Tibial nerve (tissue), 4 donors: ENCODE measurements around the gene CHST7. TPM values are rescaled to one million over a fixed set of nuclear protein-coding genes. Genes with fewer than 3 reads are reported as not detected.
A peak's percentile ranks its signal among the peaks of the same experiment; 100 is the strongest.

Source experiments
- DNase-seq, 2 donors: peaks; one replicate each; pipeline ENCODE4 v3.0.0-alpha.2; 2019; ENCODE audit warnings: low spot score in 2 of 2
- H3K27ac ChIP-seq, 4 donors: fragments of 200-600 bp; sonication (generic) in 3 of 4; one replicate each; pipeline ENCODE4 v1.5.1; 2017 to 2019; ENCODE audit warnings: mild to moderate bottlenecking in 1 of 4
- H3K27me3 ChIP-seq, 2 donors: fragments of 200-600 bp; sonication (generic) in 1 of 2; one replicate each; pipeline versions ENCODE4 v1.5.1 to v1.6.0; 2017 to 2019
- H3K36me3 ChIP-seq, 3 donors: fragments of 200-600 bp; sonication (generic); one replicate each; pipeline ENCODE4 v1.5.1; 2018 to 2019
- H3K4me1 ChIP-seq, 4 donors: fragments of 200-600 bp; sonication (generic) in 3 of 4; one replicate each; pipeline ENCODE4 v1.5.1; 2017 to 2019
- H3K4me3 ChIP-seq, 4 donors: fragments of 200-600 bp; sonication (generic) in 3 of 4; one replicate each; pipeline ENCODE4 v1.5.1; 2017 to 2019; ENCODE audit warnings: mild to moderate bottlenecking in 1 of 4, moderate library complexity in 1 of 4
- H3K9me3 ChIP-seq, 4 donors: fragments of 200-600 bp; sonication (generic) in 3 of 4; one replicate each; pipeline ENCODE4 v1.5.1; 2017 to 2019
- CTCF ChIP-seq, 5 experiments: fragments of 200-600 bp in 3 of 5; fragments of 450-650 bp in 2 of 5; sonication (generic) in 3 of 5; IDR thresholded peaks; one replicate each; pipeline ENCODE4 v1.5.1; 2016 to 2019; ENCODE audit warnings: antibody characterized with exemption in 5 of 5, mild to moderate bottlenecking in 3 of 5, moderate library complexity in 2 of 5
- EP300 ChIP-seq, 2 donors: sonication (generic); formaldehyde crosslinking; IDR thresholded peaks; one replicate each; pipeline ENCODE4 v1.6.1; 2017; ENCODE audit warnings: antibody characterized with exemption in 2 of 2, mild to moderate bottlenecking in 1 of 2
- POLR2A ChIP-seq, 2 donors: fragments of 450-650 bp; IDR thresholded peaks; one replicate each; pipeline ENCODE4 v1.6.1; 2017; ENCODE audit warnings: antibody characterized with exemption in 2 of 2, mild to moderate bottlenecking in 2 of 2, moderate library complexity in 2 of 2
- WGBS, 2 donors: methylation state at CpG; one replicate each; pipeline ENCODE4 v1.1.5; 2018; 5-methylcytosine and 5-hydroxymethylcytosine counted together
- total RNA-seq, 4 donors: library from RNA; depleted of rRNA; stranded (reverse); fragments of >200 nt; gene quantifications; one replicate each; pipeline ENCODE4 v1.1.0, GENCODE V29; 2016

CHST7 gene
- total RNA-seq, 4 donors from 2014 or later = 35.6 to 106 (median 72.9) TPM

GRCh38 chrX:46582325-46582724 lies 8.8 kb downstream of the CHST7 start:
- no peak overlapping the region for H3K4me3 ChIP-seq
- WGBS, 2 donors = 34 to 49% methylated on average over 3 of the region's 3 CpGs
- no peak for DNase-seq
- H3K9me3 ChIP-seq = no peaks in the 10 kb centered on the region
- no peak for TF ChIP-seq POLR2A (IDR thresholded peaks at IDR 0.05)
- TF ChIP-seq EP300 (IDR thresholded peaks at IDR 0.05) = no peak
- TF ChIP-seq CTCF (IDR thresholded peaks at IDR 0.05) = no peak
- peak overlapping the region in 3 of 4 donors; percentile 26 to 69 (median 64) for H3K27ac ChIP-seq
- H3K4me1 ChIP-seq = peaks cover 0 to 20% (median 0%) of the 10 kb centered on the region in 4 donors
- H3K36me3 ChIP-seq = no peaks in the 10 kb centered on the region
- no peaks in the 10 kb centered on the region for H3K27me3 ChIP-seq

GRCh38 chrX:46582966-46583365 lies 9.4 kb downstream of the CHST7 start:
- TF ChIP-seq CTCF (IDR thresholded peaks at IDR 0.05) (no peak), POLR2A (IDR thresholded peaks at IDR 0.05) (no peak), EP300 (IDR thresholded peaks at IDR 0.05) (peak in 1 of 2 donors; percentile 69)
- peak in 1 of 2 donors; percentile 35 for DNase-seq
- Histone ChIP-seq H3K9me3 (no peaks in the 10 kb centered on the region), H3K27me3 (no peaks in the 10 kb centered on the region), H3K4me1 (peaks cover 0 to 26% (median 0%) of the 10 kb centered on the region in 4 donors), H3K4me3 (no peak overlapping the region), H3K27ac (peak overlapping the region in 2 of 4 donors; percentile 64 to 69), H3K36me3 (no peaks in the 10 kb centered on the region)
- 0 to 18% methylated on average over 1 of the region's 1 CpG for WGBS, 2 donors

- no peak overlapping the region for H3K4me3 ChIP-seq
- H3K27me3 ChIP-seq = no peaks in the 10 kb centered on the region
- peaks cover 0 to 37% (median 0%) of the 10 kb centered on the region in 4 donors for H3K4me1 ChIP-seq
- no peaks in the 10 kb centered on the region for H3K9me3 ChIP-seq
- WGBS, 2 donors = 57 to 67% methylated on average over 2 of the region's 2 CpGs
- no peak for DNase-seq
- H3K27ac ChIP-seq = no peak overlapping the region
- TF ChIP-seq POLR2A (IDR thresholded peaks at IDR 0.05) (no peak), EP300 (IDR thresholded peaks at IDR 0.05) (no peak), CTCF (IDR thresholded peaks at IDR 0.05) (no peak)
- no peaks in the 10 kb centered on the region for H3K36me3 ChIP-seq
These were observed 11.2 kb downstream of the CHST7 start for GRCh38 chrX:46584736-46585135.

GRCh38 chrX:46587158-46587557 lies 13.6 kb downstream of the CHST7 start:
- WGBS, 2 donors = 54 to 56% methylated on average over 5 of the region's 5 CpGs
- TF ChIP-seq EP300 (IDR thresholded peaks at IDR 0.05) (no peak), POLR2A (IDR thresholded peaks at IDR 0.05) (no peak), CTCF (IDR thresholded peaks at IDR 0.05) (no peak)
- H3K9me3 ChIP-seq = no peaks in the 10 kb centered on the region
- H3K4me1 ChIP-seq = peaks cover 0 to 37% (median 0%) of the 10 kb centered on the region in 4 donors
- H3K36me3 ChIP-seq = no peaks in the 10 kb centered on the region
- no peak overlapping the region for H3K4me3 ChIP-seq
- H3K27me3 ChIP-seq = no peaks in the 10 kb centered on the region
- DNase-seq = no peak
- H3K27ac ChIP-seq = peak overlapping the region in 1 of 4 donors; percentile 49

- peak in 1 of 2 donors; percentile 5 for DNase-seq
- Histone ChIP-seq H3K4me1 (peaks cover 0 to 32% (median 0%) of the 10 kb centered on the region in 4 donors), H3K9me3 (no peaks in the 10 kb centered on the region), H3K4me3 (no peak overlapping the region), H3K36me3 (no peaks in the 10 kb centered on the region), H3K27me3 (no peaks in the 10 kb centered on the region), H3K27ac (peak overlapping the region in 3 of 4 donors; percentile 34 to 49 (median 44))
- TF ChIP-seq CTCF (IDR thresholded peaks at IDR 0.05) (no peak), EP300 (IDR thresholded peaks at IDR 0.05) (no peak), POLR2A (IDR thresholded peaks at IDR 0.05) (no peak)
- WGBS, 2 donors = 24 to 31% methylated on average over 5 of the region's 5 CpGs
These were observed 14.2 kb downstream of the CHST7 start for GRCh38 chrX:46587753-46588171.
